ENCODE measurements around the gene ZNF324.
"Not testable (repeated sequence)": the region's sequence is repeated elsewhere in the genome, so short reads cannot be mapped to it uniquely, and the experiment has no call there.

Gene ZNF324

DNA sequence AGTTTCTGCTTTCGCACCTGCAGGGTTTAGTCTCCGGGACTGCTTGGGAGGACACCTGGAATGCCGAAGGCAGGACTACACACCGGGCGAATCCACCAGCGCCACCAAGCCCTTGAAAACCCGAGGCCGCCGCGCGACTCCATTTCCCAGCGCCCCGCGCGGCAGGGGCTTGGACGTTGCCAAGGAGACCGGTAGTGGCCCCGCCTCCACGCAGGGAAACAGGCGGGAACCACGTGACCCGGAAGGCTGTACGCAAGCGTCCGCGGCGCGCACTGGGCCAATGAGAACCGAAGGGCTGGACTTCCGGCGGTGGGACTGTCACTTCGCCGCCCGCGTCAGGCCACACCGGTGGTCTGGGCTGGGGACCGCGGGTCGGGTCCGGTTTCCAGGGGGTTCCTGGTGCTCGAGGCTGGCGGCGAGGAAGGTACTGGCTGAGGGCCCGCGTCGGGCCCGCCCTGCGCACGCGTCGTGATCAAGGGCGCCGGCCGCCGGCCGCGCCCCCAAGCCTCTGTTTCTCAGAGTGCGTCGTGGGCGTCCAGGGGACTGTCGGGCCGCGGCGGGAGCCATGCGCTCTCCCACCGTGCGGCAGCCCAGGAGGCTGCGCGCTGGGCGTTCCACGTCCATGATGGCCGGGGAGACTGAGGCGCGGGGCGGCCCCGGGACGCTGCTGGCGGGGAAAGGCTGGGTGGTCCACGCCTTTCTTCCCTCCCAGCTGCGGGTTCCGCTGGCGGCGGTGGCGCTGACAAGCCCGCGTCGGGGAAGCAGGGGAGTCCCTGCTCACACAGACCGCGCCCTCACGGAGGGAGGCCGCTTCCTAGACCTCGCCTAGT lies at the start of gene ZNF324:
Gene ZNF324, plus strand, starts transcription at position 321 of the 830 bp plus-strand sequence. CDS start 2,106 bp downstream, outside the sequence.
- DNase-seq, result peak; percentile 83

DNA sequence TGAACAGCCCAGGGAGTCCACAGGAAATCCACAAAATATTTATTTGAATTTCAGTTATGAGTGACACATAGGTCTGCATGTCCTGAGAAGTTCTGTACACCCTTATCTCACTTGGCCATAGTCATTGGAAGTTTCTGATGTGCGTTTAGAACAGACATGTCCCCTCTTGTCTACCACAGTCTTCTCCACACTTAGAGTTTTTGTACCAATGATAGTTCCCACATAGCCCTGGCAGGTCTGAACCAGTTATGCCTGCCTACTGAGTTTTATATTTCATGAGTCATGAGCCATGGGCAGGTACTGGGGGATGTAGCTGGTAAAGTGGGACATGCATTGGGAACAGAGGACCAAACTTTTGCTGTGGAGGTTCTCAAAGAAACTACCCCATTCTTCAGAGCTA lies 38.3 kb upstream of the ZNF324 start:
- no peak for DNase-seq

DNA sequence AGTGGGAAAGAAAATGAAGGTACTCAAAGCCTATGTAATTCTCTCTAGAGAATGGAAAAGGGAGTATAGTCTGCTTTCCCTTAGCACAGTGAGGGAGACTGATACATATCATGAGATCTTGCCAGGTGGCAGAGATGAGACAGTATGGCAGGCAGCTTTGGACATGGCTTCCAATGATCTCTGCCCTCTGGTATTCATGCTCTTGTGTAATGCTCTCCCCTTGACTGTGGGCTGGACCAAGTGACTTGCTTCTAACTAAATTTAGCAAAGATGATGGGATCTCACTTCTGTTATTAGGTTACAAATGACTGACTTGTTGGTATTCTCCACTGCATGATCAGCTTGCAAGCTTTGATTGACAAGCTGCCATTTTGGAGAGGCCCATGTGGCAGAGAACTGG lies 37.1 kb upstream of the ZNF324 start:
- DNase-seq, result no peak

DNA sequence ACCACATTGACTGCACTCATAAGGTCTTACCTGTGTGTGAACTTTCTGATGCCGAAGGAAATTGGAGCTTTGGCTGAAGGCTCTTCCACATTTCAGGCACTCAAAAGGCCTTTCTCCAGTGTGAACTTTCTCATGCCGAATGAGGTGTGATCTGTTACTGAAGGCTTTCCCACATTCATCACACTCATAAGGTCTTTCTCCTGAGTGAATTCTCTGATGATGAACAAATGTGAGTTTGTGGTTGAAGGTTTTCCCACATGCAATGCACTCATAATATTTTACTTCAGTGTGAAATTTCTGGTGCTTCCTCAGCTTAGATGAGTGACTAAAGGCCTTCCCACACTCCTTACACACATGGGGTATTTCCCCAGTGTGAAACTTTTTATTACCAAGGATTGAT lies 32.7 kb upstream of the ZNF324 start:
- no peak for DNase-seq

DNA sequence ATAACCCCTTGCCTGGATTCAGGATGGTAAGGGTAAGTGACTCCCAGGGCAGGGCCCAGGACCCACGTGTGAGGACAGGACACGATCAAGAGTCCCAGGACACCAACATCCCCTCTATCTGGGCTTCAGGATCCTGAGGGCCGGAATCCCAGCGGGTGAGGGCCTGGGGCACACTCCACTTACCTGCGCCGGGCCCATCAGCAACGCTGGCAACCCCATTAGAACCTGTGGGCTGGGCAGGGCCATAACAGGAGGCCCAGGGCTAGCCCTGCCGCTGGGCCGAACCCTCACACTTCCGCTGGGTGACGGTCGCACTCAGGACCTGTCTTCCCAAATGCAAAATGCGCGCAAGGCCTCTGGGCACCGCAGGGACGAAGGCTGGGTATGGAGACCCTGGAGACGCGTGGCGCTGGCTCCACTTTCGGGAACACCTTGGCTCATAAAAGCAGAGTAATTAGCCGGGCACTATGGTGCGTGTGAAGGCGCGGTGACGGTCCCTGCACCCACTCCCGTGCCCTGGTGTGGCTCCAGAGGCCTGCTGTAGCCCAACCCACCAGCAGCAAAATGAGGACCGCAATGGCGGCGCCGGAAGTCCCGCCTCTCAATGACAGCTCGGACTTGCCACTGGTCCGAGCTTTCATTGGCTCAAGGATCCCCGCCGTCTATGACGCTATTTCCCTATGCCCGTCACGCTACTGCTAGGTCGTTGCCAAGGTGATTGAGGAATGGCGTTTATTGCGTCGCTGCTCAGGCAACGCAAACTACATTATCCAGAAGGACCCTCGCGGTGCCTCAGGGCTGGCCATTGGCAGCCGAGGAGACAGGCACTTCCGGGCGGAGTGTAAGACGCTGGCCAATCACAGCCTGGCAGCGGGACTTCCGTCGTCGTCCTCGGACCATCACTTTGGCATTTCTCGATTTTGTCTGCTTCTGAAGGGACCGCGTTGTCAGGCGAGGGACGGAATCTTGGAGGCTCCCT lies 27.0 kb upstream of the ZNF324 start, which contains the start of gene ZNF132:
Gene ZNF132, minus strand, starts transcription at position 578 of the 979 bp plus-strand sequence. Its CDS starts 332 bp downstream, at position 246.
- DNase-seq, result peak; percentile 55

DNA sequence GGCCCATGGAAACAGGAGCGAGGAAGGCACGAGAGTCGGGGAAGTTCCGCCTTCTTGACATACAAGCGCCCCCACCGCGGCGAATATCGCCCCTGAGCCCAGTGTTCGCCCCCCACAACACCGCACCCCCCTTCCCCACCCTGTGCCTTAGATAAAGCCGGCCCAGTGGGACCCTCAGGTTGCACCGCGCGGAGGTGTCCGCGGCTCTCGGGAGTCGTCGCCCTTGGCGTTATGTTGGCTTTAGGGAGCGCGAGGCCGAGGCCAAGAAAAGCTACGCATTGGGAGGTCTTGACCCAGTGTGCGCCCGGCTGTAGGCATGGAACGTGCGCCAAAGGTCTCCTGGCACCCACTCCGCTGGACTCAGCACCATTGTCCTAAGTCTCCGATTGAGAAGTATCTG lies 26.3 kb upstream of the ZNF324 start:
- DNase-seq, result no peak

DNA sequence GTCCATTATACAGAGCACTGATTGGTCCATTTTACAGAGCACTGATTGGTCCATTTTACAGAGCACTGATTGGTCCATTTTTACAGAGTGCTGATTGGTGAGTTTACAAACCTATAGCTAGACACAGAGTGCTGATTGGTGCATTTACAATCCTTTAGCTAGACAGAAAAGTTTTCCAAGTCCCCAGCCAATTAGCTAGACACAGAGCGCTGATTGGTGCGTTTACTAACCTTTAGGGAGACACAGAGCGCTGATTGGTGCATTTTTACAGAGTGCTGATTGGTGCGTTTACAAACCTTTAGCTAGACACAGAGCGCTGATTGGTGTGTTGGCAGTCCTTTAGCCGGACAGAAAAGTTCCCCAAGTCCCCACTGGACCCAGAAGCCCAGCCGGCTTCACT lies 23.9 kb upstream of the ZNF324 start:
- DNase-seq, result not testable (repeated sequence)

DNA sequence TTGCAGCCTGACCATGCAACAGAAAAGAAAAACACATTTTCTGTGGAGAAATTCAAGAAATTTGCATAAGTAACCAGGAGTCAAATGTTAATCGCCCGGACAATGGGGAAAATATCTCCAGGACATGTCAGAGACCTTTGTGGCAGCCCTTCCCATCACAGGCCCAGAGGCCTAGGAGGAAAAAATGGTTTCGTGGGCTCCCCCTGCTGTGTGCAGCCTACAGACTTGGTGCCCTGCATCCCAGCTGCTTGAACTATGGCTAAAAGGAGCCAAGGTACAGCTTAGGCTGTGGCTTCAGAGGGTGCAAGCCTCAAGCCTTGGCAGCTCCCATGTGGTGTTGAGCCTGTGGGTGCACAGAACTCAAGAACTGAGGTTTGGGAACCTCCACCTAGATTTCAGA lies 18.0 kb upstream of the ZNF324 start:
- not testable (repeated sequence) for DNase-seq

DNA sequence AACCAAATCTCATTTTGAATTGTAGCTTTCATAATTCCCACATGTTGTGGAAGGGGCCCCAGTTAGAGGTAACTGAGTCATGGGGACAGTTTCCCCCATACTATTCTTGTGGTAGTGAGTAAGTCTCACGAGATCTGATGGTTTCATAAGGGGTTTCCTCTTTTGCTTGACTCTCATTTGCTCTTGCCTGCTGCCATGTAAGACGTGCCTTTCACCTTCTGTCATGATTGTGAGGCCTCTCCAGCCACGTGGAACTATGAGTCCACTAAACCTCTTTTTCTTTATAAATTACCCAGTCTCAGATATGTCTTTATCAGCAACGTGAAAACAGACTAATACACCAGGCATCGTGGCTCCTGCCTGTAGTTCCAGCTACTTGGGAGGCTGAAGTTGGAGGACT lies 16.9 kb upstream of the ZNF324 start:
- DNase-seq, result not testable (repeated sequence)

DNA sequence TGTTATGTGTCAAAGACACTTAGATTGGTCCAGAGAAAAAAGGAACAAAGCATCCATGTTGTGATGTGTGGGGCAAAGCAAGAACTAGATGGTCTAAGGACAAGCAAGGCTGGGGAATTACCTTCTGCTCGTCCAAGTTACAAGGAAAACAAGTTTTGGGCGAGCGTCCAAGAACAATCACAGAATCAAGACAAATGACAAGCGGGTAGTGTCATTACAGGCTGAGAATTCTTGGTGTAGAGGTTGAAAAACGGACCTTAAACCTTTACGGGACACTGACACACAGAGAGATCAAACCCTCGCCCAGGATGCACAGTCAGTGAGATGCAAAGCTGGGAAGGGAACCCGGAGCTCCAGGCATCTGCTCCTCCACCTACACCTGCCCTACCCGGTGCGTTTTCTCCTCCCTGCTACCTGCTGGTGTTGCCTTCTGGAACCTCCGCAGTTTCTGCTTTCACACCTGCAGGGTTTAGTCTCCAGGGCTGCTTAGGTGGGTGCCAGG lies 16.0 kb upstream of the ZNF324 start:
- DNase-seq, result no peak

DNA sequence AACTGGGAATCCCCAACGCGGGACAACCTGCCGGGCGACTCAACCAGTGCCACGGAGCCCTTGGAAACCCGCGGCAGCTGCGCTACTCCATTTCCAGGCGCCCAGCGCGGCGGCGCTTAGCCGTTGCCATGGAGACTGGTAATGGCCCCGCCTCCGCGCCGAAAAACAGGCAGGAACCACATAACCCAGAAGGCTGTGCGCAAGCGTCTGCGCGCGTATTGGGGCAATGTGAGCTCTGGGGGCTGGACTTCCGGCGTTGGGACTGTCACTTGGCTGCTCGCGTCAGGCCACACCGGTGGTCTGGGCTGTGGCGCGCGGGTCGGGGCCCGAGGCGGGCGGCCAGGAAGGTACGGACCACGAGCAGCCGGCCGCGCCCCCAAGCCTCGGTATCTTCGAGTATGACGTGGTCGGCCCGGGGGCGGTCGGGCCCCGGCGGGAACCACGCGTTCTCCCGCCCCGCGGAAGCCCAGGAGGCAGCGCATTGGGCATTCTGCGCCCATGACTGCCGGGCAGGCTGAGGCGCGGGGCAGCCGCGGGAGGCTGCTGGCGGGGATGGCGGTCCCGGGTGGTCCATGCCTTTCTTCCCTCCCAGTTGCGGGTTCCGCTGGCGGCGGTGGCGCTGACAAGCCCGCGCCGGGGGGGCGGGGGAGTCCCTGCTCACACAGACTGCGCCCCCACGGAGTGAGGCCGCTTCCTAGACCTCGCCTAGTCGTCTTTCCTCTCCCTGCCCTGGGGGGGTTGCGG lies 15.3 kb upstream of the ZNF324 start, which contains the start of gene ZNF324B:
Gene ZNF324B, plus strand, starts transcription at position 265 of the 744 bp plus-strand sequence. CDS start 2,080 bp downstream, outside the sequence.
- peak; percentile 93 for DNase-seq

DNA sequence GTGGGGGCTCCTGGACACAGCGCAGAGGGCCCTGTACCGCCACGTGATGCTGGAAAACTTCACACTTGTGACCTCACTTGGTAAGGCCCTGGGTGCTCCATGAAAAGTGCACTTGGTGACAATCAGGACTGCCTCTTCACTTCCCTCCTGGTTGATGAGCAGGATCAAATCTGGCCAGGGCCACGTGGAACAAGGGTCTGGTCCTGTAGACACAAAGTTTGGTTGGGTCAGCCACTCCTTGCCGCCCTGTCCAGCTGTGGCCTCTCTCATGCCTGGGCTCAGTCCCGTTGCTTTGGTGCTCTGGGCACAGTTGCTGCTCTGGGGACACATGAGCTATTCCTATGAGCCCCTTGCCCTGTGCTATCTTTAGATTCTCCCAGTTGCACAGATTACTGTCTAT lies 13.1 kb upstream of the ZNF324 start:
- DNase-seq, result no peak

DNA sequence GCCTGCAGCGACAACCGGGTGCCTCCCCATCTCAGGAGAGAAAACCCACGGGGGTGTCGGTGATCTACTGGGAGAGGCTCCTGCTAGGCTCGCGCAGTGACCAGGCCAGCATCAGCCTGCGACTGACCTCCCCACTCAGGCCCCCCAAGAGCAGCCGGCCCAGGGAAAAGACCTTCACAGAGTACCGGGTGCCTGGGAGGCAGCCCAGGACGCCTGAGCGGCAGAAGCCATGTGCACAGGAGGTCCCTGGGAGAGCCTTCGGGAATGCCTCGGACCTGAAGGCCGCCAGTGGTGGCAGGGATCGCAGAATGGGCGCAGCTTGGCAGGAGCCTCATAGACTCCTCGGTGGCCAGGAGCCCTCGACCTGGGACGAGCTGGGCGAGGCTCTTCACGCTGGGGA lies 11.6 kb upstream of the ZNF324 start:
- DNase-seq, result no peak

DNA sequence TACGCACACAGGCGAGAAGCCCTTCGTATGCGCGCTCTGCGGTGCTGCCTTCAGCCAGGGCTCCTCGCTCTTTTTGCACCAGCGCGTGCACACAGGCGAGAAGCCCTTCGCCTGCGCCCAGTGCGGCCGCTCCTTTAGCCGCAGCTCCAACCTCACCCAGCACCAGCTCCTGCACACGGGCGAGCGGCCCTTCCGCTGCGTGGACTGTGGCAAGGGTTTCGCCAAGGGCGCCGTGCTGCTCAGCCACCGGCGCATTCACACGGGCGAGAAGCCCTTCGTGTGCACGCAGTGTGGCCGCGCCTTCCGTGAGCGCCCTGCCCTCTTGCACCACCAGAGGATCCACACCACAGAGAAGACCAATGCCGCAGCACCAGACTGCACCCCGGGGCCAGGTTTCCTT lies 10.8 kb upstream of the ZNF324 start:
- no peak for DNase-seq

DNA sequence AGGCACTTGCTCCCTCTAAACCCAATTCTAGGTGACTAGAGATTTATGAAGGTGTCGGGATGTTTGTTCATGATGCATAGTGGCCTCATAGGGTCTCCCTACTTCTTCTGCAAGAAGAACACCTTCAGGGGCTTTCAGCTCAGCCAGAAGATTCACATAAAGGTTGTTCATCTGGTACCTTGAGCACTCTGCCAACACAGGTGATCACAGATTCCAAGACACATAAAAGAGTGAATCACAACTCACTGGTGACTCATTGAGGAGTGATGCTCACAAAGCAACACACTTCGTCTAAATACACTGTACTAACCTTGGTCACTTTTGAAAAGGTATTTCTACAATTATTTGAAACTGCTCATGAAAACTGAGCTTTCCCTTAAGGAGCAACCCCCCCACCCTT lies 6.8 kb upstream of the ZNF324 start:
- DNase-seq, result no peak

DNA sequence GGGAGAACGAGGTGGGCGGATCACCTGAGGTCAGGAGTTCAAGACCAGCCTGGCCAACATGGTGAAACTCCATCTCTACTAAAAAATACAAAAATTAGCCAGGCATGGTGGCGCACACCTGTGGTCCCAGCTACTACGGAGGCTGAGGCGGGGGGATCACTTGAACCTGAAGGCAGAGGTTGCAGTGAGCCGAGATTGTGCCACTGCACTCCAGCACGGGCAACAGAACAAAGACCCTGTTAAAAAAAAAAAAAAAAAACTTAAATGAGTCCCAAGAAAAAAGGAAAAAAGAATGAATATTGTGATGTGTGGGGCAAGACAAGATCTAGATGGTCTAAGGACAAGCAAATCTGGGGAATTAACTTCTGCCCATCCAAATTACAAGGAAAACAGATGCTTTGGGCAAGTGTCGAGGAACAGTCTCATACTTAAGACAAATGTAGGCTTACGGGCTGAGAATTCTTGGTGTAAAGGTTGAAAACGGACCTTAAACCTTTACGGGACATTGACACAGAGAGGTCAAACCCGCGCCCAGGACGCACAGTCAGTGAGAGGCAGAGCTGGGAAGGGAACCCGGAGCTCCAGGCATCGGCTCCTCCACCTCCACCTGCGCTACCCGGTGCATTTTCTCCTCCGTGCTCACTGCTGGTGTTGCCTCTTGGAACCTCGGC lies 656 bp upstream of the ZNF324 start:
- DNase-seq, result no peak

DNA sequence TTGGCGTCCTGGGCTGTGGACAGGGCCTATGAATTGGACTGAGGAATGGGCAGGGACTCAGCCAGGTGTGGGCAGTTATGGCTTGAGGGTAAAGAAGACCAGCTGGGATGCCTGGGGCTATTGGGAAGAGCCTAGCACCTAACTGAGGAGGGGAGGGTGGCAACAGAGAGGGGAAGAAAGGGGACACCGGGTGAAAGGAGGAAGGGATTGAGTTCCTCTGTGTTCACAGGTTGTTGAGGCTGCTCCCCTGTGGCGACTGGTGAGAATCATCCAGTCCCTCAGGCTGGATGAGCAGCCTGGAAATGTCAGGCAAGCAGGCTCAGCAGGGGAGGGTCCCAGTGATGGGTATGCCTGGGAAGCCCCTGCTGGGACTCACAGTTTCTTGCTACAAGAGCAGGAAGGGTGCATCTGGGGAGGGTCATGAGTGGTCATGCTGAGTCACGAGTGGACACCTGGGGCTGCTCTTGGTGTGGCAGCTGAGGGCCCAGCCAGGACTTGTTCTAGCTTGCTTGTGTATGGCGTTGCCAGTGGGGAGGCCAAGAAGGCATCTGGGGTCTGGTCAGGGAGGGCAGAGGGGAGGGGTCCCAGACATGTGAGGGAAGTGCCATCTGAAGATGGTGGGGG lies 1.4 kb downstream of the ZNF324 start:
- DNase-seq, result no peak

DNA sequence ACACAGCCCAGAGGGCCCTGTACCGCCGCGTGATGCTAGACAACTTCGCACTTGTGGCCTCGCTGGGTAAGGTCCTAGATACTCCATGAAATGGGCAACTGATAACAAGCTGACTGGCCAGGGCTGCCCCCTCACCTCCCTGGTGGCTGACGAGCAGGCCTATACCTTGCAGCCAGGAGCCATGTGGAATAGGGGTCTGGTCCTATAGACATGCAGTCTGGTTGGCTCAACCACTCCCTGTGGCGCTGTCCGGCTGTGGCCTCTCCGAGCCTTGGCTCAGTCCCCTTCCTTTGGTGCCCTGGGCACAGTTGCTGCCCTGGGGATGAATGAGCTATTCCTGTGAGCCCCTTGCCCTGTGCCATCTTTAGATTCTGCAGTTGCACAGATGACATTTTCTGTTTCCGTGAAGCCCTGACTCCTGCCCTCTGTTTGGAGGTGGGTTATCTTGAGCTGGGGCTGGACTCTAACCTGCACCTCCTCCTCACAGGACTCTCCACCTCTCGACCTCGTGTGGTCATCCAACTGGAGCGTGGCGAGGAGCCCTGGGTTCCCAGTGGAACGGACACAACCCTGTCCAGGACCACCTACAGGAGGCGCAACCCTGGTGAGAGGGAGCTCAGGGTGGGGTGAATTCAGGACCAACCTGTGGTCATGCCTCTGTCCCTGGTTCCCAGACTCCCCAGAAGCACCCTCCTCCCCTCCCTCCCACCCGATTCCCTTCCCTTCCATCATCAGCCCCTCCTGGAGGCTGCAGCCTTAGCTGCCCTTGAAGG lies 2.5 kb downstream of the ZNF324 start:
- DNase-seq, result no peak

DNA sequence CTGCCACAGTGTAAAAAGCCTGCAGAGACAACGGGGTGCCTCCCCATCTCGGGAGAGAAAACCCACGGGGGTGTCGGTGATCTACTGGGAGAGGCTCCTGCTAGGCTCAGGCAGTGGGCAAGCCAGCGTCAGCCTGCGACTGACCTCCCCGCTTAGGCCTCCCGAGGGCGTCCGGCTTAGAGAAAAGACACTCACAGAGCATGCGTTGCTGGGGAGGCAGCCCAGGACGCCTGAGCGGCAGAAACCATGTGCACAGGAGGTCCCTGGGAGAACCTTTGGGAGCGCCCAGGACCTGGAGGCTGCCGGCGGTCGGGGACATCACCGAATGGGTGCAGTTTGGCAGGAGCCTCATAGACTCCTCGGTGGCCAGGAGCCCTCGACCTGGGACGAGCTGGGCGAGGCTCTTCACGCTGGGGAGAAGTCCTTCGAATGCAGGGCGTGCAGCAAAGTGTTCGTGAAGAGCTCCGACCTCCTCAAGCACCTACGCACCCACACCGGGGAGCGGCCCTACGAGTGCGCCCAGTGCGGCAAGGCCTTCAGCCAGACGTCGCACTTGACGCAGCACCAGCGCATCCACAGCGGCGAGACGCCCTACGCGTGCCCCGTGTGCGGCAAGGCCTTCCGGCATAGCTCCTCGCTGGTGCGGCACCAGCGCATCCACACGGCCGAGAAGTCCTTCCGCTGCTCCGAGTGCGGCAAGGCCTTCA lies 4.1 kb downstream of the ZNF324 start:
- not testable (repeated sequence) for DNase-seq

DNA sequence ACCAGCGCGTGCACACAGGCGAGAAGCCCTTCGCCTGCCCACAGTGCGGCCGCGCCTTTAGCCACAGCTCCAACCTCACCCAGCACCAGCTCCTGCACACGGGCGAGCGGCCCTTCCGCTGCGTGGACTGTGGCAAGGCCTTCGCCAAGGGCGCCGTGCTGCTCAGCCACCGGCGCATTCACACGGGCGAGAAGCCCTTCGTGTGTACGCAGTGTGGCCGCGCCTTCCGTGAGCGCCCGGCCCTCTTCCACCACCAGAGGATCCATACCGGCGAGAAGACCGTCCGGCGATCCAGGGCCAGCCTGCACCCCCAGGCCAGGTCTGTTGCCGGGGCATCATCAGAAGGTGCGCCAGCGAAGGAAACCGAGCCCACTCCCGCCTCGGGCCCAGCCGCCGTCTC lies 4.9 kb downstream of the ZNF324 start:
- no peak for DNase-seq
